ENCODE data around the gene PAM. TPM values are rescaled to one million over a fixed set of nuclear protein-coding genes. Genes with fewer than 3 reads are reported as not detected.

The PAM gene
- total and polyA plus RNA-seq, 2 of the 8 experiments (the other 6 are each of a cell fraction or from before 2014, with no cell fraction given), result 30.4 to 67.8 TPM

GRCh38 chr5:102802708-102803458, 47.8 kb downstream of the PAM start:
- H3K79me2 ChIP-seq (ENCODE audit: control insufficient read depth in 1 of 2, insufficient read depth in 2 of 2, low read length in 2 of 2), result 0 out of 4 replicates have a peak, but pooled peaks cover 0 to 8% of the 10 kb centered on the region in 2 experiments
- 82% methylated on average over 6 of the region's 6 CpGs; no CpG with 5 or more reads in 1 of the 2 experiments for WGBS, 2 experiments (ENCODE audit: extremely low coverage in 1 of 2, insufficient coverage in 1 of 2, insufficient read length in 1 of 2, insufficient replicate concordance in 2 of 2, low coverage in 1 of 2, low lambda C conversion rate in 2 of 2, missing lambda C conversion rate in 1 of 2)
- H2AK5ac ChIP-seq (ENCODE audit: low read depth, low read length), result no peak overlapping the region
- no peak for FAIRE-seq
- H3K27ac ChIP-seq (ENCODE audit: low read depth, low read length), result no peak overlapping the region
- H2BK5ac ChIP-seq (ENCODE audit: low read depth, low read length), result no peak overlapping the region
- no peak overlapping the region for H3K56ac ChIP-seq (replicated peaks; ENCODE audit: insufficient read length, low read depth, low read length)
- H3K27me3 ChIP-seq (replicated peaks in 1 of 4; ENCODE audit: control insufficient read depth in 3 of 4, extremely low read depth in 1 of 4, insufficient read depth in 3 of 4, low read length in 3 of 4), result no peaks in the 10 kb centered on the region
- H3K9me3 ChIP-seq (ENCODE audit: insufficient read depth in 2 of 2, low read depth in 1 of 2, low read length in 1 of 2), result no peaks in the 10 kb centered on the region
- no peak overlapping the region for H3K4ac ChIP-seq (replicated peaks; ENCODE audit: insufficient read length, low read depth, low read length)
- H3K23me2 ChIP-seq (ENCODE audit: low read depth, low read length), result no peaks in the 10 kb centered on the region
- H2BK20ac ChIP-seq (ENCODE audit: low read length), result no peak overlapping the region
- CTCF ChIA-PET (ENCODE audit: partially characterized antibody), result interaction anchor here (0.6 to 1.7 kb wide), 2 partner anchors 169 to 405 kb away, joined by 3 to 4 read pairs; no protein-coding TSS in a partner anchor
- H3K4me2 ChIP-seq (ENCODE audit: insufficient read depth in 1 of 2, low read depth in 2 of 2, low read length in 2 of 2), result no peak overlapping the region
- H3K14ac ChIP-seq (ENCODE audit: insufficient read length), result no peak overlapping the region
- no peak overlapping the region for H3K18ac ChIP-seq (ENCODE audit: extremely low read depth, low read length)
- H3K79me1 ChIP-seq (ENCODE audit: low read depth, low read length), result 0 out of 2 replicates have a peak, but pooled peaks cover 2% of the 10 kb centered on the region
- no peak overlapping the region for H2AFZ ChIP-seq (ENCODE audit: low read length)
- H3K4me3 ChIP-seq (ENCODE audit: extremely low read depth in 1 of 4, insufficient read depth in 2 of 4, low read depth in 3 of 4, low read length in 4 of 4), result no peak overlapping the region
- H2BK12ac ChIP-seq (ENCODE audit: low read depth, low read length), result no peak overlapping the region
- no peak for DNase-seq (ENCODE audit: low read depth in 1 of 2, low spot score in 2 of 2)
- no peak overlapping the region for H4K8ac ChIP-seq (ENCODE audit: extremely low read depth, insufficient read depth, low read length)
- peaks cover 0 to 12% (median 9%) of the 10 kb centered on the region in 4 experiments; a peak in 4 of 7 replicates for H3K4me1 ChIP-seq (replicated peaks in 1 of 4; ENCODE audit: control insufficient read depth in 3 of 4, insufficient read depth in 4 of 4, low read length in 3 of 4)
- H3K36me3 ChIP-seq (ENCODE audit: control insufficient read depth in 2 of 4, insufficient read depth in 4 of 4, low read length in 3 of 4), result no peaks in the 10 kb centered on the region
- POLR2A ChIA-PET (ENCODE audit: partially characterized antibody), result no interaction called here
- no peak overlapping the region for H3K23ac ChIP-seq (ENCODE audit: insufficient read length)
- H3K9ac ChIP-seq (replicated peaks in 1 of 4; ENCODE audit: extremely low read depth in 1 of 4, low read depth in 3 of 4, low read length in 3 of 4), result no peak overlapping the region
- H4K5ac ChIP-seq (ENCODE audit: insufficient read length, low read depth, low read length), result no peak overlapping the region
- H2BK15ac ChIP-seq (ENCODE audit: low read length), result no peak overlapping the region; the same call in 1 of the 2 replicates
- H4K91ac ChIP-seq (replicated peaks; ENCODE audit: insufficient read length, low read length), result no peak overlapping the region
- no peak overlapping the region for H2BK120ac ChIP-seq (replicated peaks; ENCODE audit: low read depth, low read length)
- no peaks in the 10 kb centered on the region for H4K20me1 ChIP-seq (replicated peaks in 1 of 2; ENCODE audit: control insufficient read depth in 1 of 2, insufficient read depth in 2 of 2, low read length in 2 of 2)
- TF ChIP-seq ATF2 (IDR thresholded peaks at IDR 0.05; ENCODE audit: low read length) (no peak), SP2 (IDR thresholded peaks at IDR 0.05; ENCODE audit: low read length) (no peak), HDAC6 (IDR thresholded peaks at IDR 0.05; ENCODE audit: low read depth, low read length) (no peak), SIN3A (conservative IDR thresholded peaks at IDR 0.05 in 1 of 2, IDR thresholded peaks at IDR 0.05 in 1 of 2; ENCODE audit: low read depth in 1 of 2, low read length in 2 of 2) (no peak), JUND (IDR thresholded peaks at IDR 0.05; ENCODE audit: low read length) (no peak), TAF7 (optimal IDR thresholded peaks at IDR 0.05; ENCODE audit: borderline replicate concordance, low read depth, low read length) (no peak), SRF (IDR thresholded peaks at IDR 0.05; ENCODE audit: low read depth, low read length) (no peak), SIX5 (IDR thresholded peaks at IDR 0.05; ENCODE audit: low read depth, low read length) (no peak), NRF1 (IDR thresholded peaks at IDR 0.05; ENCODE audit: low read depth, low read length) (no peak)
- TF ChIP-seq, protein P1, sequence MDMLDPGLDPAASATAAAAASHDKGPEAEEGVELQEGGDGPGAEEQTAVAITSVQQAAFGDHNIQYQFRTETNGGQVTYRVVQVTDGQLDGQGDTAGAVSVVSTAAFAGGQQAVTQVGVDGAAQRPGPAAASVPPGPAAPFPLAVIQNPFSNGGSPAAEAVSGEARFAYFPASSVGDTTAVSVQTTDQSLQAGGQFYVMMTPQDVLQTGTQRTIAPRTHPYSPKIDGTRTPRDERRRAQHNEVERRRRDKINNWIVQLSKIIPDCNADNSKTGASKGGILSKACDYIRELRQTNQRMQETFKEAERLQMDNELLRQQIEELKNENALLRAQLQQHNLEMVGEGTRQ (IDR thresholded peaks at IDR 0.05; ENCODE audit: low read length), result no peak

Measured in H1 (cell line).